Activated CD8-positive, alpha-beta memory T cell treated with anti-CD3 and anti-CD28 coated beads, Interleukin-2, amount 50 U/mL, for 1 hour (primary cell): ENCODE results near the gene EPSTI1.
"Not testable (repeated sequence)": the region's sequence is repeated elsewhere in the genome, so short reads cannot be mapped to it uniquely, and the experiment has no call there.

Experiments
- DNase-seq: peaks from one replicate; pipeline ENCODE4 v3.0.0-alpha.2; 2020; ENCODE audit errors: extremely low read depth

EPSTI1 gene

DNA sequence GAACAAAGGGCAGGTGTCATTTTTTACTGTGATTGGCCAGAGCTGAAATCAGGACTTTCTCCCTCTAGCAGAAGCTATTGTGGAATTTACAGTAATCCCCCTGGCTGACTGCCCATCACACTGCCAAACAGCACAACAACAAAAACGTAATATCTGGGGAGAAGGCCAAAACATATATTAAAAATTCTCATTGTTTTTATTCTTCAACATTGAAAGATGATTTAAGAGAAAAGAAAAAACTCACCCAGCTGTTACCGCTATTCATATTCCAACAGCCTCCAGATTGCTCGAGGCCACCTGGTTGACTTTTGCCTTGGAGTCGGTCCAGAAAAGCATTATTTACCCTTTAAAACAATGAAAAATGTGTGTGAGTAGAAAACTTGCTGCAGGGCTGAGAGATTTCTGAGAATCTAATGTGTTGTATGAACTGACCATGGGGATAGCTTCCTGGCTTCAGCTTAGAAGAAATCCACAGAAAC, 97.2 kb downstream of the EPSTI1 start:
- DNase-seq: no peak

DNA sequence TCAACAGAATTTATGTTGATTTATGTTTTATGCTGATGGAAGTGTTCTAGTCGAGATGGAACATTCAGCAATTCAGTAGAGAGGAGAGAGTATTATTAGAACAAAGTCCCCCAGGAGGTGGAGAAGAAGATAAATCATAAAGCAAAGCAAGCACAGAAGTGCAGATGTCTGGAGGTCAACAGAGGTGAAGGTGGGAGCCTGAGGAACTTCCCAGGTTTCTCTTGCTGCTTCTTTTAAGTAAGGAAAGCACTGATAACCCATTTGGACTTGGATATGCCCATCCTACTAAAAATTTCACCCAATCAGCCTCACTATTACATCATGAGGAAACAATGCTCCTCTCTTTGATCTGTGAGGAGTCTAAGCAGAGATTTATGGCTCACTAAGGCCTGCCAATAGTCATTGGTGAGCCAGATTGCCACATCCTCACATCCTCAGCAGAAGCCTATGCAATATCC, 98.8 kb downstream of the EPSTI1 start:
- DNase-seq: no peak

DNA sequence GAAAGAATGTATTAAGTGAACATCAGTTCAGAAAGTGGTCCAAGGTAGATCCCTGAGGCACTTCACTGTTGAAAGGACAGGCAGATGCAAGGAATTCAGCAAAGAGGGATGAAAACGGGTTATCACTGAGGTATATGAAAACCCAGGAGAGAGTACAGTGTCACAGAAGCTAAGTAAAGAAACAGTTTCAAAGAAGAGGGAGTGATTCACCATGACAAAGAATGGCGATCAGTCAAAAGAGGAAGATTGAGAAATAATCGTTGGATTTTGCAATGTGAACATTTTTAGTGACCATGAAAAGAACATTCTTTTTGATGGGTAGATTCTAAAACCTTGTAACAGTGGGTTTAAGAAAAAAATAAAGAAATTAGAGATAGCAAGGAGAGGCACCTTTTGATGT, 99.3 kb downstream of the EPSTI1 start:
- no peak for DNase-seq

DNA sequence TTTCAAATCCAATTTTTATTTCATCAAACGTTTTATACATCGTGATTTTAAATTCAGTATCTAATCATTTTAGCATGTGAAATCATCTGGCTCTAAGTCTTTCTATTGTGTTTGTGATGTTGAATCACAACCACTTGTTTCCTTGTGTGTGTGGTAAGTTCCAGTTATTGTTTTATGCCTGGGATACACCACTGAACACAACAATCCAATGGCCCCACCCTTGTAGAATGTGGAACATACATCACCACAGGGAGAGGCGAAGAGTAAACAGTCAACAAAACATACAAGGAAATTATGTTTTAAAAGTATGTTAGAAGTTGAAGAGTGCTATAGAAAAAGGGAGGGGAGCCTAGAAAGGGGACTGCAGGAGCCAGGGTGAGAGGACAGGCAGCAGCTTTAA, 100.5 kb downstream of the EPSTI1 start:
- no peak for DNase-seq

DNA sequence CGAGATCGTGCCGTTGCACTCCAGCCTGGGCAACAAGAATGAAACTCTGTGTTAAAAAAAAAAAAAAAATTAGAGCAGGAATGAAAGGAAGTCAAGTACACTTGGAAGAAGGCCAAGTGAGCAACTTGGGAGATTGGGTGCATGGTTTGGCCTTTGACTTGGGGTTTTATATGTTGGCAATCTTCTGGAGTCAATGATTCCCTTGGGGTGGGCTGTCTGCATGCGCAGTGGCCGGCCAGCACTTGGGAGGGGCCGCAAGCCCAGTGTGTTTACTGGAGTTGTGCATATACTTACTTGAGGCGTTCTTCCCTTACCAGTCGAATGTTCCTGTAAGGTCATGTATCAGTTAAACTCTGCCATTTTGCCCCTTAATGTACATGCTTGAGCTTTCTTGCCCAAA, 106.7 kb downstream of the EPSTI1 start:
- DNase-seq: no peak

DNA sequence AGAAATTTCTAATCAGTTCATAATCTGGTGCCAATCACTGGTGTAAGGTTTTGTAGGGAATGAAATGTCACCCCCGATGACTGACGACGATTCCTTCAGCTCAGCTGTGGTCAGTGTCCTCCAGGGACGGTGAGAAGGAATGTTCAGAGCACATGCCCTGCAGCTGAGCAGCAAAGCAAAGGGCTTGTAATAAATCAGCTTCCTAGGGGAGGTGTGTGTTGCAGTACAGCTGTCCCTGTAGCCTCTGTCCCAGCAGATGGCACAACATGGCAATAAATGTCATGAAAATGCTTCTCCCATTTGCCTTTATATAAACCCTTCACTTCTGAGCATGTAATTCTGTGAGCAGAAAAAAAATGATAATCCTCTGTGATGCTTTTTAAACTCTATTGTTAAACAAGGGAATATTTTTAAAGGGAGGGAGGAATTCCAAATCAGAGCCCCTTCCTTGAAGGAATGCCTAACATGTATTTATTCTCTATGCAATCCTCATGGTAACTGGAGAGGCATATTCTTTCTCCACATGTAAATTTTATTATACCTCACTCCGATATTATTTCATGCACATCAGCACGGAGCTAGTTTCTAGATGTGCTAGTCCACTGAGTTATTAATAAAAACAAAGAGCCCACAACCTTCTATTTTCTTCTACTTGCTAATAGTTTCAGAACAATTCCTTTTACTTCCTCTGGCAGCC, 108.1 kb downstream of the EPSTI1 start:
- no peak for DNase-seq

DNA sequence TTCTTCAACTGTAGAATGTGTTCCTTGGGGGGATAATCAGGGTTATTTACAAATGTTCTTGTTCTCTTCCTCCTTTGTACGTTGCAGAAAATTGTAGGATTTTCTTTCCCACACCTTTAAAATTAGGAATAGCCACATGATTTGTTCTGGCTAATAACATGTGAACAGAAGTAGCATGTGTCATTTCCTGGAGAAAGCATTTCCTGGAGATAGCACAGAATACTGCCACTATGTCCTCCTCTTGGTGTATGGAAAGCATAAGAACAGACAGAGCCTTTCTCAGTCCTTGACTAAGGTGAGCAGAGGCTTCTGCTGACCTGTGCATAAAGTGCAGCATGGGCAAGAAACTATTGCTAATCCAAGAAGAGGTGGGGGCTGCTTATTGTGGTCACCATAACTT, 108.9 kb downstream of the EPSTI1 start:
- DNase-seq: no peak

DNA sequence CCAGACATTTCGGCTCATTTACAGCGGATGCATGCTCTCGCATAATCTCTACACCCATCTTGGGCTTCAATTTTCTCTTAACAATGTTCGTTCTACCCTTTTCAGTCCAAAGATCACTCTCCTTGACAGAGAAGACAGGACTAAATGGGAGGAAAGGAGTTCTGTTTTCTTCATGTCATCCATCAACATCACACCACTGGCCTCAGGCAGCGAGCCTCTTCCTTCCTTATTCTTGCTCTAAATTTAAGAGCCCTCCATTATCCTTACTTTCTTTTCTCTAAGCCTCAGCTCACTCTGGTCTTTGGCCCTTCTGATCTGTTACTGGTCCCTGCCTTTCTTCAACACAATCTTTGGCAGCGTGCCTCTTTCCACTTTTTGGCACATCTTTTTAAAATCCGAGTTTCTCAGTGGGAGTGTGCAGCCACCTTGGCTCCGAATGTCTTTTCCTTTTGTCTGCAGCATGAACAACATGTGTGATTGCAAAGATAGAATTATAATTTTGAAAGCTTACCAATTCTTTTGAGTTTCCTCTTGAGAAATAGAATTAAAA, 111.9 kb downstream of the EPSTI1 start:
- DNase-seq: no peak

DNA sequence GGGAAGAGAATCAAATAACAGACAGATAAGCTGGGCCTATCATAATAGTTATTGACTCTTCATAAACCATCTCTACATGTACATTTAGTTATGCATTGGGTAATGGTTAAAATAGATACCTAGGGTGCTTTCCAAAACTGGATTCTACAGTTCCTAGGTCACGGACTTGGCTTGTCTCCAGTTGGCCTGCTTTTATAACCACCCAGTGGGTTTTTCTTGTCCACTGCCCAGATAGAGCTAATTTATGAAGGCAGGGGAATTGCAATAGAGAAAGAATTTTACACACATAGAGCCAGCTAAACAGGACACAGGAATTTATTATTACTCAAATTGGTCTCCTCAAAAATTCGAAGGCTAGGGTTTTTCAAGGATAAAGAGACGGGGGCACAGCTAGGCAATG, 113.3 kb downstream of the EPSTI1 start:
- no peak for DNase-seq

DNA sequence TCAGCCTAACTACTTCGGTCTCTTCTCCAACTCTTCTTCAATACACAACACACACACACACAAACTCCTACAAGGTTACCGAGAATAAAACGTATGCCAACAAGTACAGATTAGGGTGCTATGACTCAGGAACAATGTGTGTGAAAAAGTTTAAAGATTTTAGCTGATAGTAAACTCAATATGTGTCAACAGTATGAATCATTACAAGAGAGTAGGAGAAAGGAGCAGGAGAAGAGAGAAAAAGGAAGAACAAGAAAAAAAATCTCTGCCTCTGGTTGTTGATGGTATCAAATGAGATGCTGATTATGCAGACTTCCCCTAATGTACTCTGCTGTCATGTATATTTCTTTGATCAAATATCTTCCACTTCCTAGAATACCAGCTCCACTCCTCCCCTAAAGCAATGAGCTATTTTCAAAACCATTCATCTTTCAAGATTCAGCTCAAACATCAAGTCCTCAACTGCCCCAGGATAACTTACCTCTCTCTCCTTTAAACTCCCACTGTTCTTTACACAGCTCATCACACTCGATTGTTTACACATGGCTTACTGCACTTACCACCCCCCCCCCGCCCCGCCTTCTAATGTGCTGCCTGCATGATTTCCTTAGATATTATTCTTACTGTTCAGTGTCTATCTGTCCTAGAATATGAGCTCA, 115.0 kb downstream of the EPSTI1 start:
- no peak for DNase-seq

DNA sequence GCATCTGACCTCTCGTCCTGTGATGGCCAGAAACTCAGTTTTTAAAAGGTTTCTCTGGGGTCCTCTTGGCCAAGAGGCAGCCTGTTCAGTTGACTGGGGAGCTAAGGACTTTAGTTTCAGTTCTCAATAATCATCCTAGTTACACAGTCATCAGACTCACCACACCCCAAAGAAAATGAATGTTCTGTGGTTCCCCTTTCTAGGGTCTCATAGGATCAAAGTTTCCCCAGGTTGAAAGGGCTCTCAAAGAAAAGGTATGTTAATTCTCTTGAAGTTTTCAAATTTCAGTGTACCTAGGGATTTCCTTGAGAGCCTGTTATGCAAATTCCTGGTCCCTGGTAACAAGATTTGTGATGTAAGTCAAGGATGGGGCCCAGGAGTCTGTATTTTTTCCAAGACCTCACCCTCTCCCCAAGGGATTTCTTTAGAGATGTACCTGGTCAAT, 115.7 kb downstream of the EPSTI1 start:
- no peak for DNase-seq

DNA sequence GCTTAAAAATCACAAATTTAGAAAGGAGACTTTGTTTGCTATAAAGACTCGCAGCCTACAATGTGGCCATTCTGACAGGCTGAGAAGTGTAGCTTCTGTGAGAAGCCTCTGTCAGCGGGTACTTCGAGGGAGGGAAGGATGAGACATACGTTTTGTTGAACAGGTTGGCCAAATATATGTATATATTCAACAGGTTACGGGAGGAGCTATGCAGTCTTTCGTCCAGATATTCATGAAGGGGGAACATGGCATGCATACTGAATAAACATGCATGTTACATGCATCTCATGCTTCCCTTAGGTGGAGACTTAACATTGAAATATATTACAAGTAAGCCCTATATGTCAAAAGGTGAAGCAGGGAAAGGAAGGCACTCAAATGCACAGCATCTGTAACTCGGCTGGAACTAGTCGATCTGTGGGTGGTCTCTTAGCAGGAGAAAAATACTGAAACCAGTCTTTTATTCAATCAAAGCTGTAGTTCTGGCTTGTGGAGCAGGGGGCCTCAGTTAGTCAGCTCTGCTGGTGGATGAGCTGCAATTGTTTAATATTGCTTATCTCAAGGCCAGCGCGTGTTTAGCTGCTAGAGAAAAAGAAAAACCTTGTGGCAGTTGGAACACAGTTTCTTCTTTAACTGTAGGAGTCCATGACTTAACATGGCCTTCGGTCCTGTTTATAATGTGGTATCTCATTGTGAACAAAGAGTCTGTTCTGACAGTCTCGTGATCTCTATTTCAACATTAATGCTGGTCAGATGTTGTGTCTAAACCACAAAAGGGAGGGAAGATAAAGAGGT, 116.4 kb downstream of the EPSTI1 start:
- DNase-seq: no peak

DNA sequence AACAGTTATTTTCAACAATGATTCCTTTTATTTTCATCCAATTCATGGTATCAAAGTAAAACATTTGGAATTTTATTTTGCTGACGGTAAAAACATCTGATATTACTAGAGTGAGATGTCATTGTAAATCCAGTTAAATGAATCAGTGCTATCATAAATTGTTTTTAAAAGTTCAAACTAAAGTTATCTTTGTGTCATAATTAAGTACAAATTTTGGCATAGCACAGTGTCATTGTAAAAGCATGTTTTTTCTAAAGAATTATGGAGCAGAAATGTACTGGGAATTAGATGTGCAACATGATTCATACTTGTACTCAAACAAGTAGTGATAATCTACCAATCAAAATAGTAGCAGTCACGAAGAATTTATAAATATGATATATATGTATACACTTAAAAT, 117.8 kb downstream of the EPSTI1 start:
- no peak for DNase-seq

DNA sequence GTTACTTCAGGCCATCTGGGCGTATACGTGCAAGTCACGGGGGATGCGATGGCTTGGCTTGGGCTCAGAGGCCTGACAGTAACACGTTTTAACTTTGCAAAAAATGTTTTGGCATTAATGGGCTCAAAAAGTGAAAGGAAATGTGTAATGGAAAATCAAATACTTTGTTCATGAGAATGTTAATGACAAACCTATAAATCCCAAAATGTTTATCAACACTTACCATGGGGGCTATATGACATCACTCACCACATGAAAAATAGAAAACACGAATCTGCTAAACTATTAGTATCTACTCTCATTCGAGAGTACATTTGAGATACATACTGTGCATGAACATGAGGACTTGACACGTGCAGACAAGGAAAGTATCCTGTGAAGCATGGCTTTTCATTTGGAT, 119.0 kb downstream of the EPSTI1 start:
- DNase-seq: no peak

DNA sequence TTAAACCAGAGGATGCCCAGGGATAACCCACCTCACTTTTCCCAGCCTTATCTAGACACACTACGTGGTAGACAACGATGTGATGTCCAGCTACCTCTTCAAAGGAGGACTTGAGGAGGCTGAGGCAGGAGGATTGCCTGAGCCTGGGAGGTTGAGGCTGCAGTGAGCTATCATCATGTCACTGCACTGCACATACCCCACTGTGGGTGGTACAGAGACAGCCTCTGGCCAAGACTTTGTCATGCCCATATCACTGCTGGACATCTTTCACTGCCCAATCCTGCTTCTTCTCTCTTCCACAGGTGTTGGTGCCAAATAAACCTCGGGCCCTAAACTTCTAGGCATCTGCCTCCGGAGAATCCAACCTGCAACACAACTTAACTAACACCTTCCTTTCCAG, 124.8 kb downstream of the EPSTI1 start:
- DNase-seq: no peak

DNA sequence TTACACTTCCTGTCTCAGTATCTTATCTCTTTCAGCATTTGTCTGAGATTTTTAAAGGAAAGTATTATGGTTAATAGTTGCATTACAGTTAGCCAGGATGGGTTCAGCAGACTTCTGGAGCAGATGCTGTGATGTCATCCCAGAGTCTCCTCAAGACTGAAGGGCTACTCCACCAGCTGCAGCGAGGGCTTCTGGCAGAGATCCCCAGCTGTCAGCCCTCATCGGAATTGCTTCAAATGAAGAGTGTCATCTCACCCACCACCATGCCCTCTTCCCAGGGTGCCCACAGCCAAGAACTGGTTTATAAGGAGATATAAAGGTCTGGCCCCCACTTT, 126.3 kb downstream of the EPSTI1 start:
- DNase-seq: no peak

DNA sequence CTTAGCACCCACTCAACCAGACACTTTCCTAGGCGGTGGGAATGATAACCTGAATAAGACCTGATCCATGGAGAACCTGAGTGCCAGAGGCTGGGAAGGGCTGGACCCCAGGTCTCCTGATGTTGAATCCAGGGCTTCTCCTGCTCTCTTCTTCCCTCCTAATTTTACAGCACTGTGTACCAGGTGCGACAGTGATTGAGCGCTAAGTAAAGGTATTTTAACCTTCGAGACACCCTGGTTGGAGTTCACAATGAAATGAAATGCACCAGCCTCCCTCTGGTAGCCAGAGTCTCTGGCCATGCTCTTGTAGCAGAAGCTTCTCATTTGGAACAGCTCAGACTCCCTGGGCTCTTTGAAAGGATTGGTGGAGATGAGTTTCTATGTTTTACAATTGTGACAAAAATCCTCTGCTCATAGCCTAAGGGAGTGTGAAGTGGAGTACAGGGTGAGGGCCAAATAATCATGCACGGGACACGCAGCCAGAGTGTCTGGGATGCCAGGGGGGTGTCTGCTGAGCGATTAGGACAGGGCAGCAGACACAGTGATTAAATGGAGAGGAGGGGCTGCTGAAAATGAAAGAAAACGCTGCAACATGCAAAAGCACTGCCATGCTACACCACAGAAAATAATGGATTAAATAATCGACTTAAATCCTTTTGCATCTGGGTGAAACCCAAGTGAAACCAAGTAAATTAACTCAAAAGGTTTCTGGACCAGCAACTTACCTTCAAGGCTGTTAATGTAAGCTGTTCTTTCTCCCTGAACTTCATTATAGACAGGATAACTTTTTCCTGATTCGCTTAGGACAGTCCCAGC, 126.9 kb downstream of the EPSTI1 start:
- DNase-seq: no peak

DNA sequence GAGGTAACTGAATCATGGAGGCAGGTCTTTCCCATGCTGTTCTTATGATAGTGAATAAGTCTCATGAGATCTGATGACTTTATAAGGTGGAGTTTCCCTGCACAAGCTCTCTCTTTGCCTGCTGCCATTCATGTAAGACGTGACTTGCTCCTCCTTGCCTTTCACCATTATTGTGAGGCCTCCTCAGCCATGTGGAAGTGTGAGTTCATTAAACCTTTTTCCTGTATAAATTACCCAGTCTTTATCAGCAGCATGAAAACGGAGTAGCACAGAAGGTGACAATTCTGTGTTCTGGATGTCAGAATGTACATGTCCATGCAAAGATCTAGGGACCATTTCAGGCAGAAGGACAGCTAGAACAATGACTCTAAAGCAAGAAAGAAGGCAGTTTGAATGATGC, 129.7 kb downstream of the EPSTI1 start:
- not testable (repeated sequence) for DNase-seq

DNA sequence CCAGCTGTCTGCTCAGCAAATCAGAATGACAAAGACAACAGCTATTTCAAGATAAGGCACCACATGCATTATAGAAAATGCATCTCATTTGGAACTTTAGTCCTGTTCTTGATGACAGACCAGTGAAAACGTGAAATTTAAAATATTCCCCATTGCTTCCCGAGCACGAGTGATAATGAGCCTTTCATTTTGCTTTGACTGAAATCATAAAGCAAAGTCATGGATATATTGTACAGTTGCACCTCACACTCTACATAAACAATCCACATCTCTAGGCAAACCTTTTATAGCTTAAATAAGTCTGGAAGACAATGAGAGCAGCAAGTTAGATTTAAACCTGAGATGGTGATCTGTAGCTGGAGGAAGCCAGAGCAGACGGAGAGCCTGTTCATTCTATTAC, 131.6 kb downstream of the EPSTI1 start:
- no peak for DNase-seq

DNA sequence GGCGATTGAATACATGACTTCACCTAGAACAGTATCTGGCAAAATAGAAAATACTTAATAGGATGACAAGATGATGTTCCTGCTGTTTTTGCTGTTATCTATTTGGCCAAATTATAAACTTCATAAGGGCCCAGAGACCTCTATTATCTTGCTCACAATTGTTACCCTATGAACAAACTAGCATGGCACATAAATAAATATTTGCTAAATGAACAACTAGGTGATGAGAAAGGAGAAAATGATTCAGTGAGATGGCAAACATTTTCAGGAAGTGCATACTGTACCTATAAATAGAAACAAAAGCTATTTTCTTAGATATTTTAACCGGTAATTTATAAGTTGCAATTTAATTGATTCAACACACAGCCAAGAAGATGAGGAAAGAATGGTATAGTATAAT, 132.3 kb downstream of the EPSTI1 start:
- no peak for DNase-seq

DNA sequence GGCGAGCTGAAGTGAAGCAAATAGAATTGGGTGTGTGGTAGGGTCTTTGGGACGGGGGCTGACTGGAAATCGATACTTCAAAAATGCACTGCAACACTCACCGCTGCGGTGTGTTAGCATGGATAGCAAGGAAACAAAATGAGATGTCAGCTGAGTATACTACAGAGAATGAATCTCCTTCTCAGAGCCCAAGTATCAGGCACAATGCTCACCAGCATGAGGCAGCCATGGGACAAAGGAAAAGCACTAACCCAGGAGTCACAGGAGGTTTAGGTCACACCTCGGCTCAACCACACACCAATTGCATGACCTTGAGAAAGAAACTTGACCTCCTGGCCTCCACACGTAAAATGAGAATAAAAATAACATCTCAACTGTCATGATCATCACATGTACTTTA, 136.6 kb downstream of the EPSTI1 start:
- no peak for DNase-seq

DNA sequence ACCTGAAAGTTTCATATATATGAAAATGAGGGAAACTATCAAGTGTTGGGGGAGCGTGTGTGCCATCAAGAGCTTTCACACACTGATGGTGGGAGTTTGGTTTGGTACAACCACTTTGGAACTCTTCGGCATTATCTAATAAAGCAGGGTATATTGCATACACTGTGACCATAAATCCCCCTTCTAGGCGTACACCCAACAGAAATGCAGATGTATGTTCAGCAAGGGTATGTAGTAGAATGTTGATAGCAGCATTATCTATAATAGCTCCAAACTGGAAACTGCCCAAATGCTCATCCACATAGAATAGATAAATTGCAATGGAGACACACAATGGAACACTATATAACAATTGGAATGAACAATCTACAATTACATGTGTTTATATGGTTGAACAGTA, 139.9 kb downstream of the EPSTI1 start:
- DNase-seq: no peak
